ENCODE measurements around the gene CFAP74. TPM values are rescaled to one million over a fixed set of nuclear protein-coding genes. Genes with fewer than 3 reads are reported as not detected.

CFAP74 gene
- total RNA-seq, 1 donor from 2014 or later: not detected

DNA sequence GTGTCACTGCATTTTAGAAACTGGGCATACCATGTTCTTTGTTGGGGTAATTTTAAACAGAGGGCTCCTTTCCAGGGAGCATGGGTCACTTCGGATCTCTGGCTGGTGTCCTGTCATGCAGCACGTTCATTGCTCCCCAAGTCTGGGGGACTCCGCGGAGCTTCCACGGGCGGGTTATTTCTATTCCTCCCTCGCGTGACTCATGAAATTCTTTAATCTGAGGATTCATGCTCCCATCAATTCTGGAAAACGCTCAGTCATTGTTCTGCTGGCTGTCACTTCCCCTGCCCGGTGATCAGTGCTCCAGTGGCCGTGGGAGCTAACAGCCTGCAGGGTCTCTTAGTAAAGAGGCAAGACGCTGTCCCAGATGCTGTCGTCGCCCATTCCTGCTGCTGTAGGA is 28.1 kb downstream of the CFAP74 start:
- TF ChIP-seq, protein P1, sequence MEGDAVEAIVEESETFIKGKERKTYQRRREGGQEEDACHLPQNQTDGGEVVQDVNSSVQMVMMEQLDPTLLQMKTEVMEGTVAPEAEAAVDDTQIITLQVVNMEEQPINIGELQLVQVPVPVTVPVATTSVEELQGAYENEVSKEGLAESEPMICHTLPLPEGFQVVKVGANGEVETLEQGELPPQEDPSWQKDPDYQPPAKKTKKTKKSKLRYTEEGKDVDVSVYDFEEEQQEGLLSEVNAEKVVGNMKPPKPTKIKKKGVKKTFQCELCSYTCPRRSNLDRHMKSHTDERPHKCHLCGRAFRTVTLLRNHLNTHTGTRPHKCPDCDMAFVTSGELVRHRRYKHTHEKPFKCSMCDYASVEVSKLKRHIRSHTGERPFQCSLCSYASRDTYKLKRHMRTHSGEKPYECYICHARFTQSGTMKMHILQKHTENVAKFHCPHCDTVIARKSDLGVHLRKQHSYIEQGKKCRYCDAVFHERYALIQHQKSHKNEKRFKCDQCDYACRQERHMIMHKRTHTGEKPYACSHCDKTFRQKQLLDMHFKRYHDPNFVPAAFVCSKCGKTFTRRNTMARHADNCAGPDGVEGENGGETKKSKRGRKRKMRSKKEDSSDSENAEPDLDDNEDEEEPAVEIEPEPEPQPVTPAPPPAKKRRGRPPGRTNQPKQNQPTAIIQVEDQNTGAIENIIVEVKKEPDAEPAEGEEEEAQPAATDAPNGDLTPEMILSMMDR (IDR thresholded peaks at IDR 0.05): no peak
- Mint-ChIP-seq H3K27ac (no peak overlapping the region), H3K4me3 (no peak overlapping the region), H3K27me3 (peaks cover 9% of the 10 kb centered on the region), H3K4me1 (no peaks in the 10 kb centered on the region), H3K9me3 (no peaks in the 10 kb centered on the region), H3K36me3 (ENCODE audit: low read depth) (no peaks in the 10 kb centered on the region)
- DNase-seq (no peak), ATAC-seq (ENCODE audit: low read depth) (no peak)
- ChIA-PET POLR2A (no interaction called here), CTCF (no interaction called here)
- intact Hi-C loops (cut with micrococcal nuclease): no loop called here

DNA sequence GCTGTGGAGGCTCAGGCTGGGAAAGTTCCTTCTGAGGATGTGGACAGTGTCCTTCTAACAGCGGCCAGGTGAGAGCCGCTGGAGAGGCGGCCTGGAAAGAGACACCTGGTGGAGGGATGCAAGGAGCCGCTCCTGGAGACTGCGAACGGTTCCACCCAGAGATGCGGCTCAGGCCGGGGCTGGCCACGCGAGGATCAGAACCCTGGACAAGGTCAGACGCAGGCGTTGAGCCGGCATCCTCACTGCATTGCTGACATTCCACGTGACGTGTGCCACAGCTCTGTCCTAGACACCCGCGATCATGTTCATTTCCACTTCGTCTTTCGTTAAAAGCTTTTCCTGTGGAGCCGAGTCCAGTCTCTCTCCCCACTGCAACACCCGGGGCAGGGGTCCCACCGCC is 28.8 kb downstream of the CFAP74 start:
- Mint-ChIP-seq H3K9me3 (no peaks in the 10 kb centered on the region), H3K27ac (no peak overlapping the region), H3K4me1 (no peaks in the 10 kb centered on the region), H3K36me3 (ENCODE audit: low read depth) (no peaks in the 10 kb centered on the region), H3K4me3 (no peak overlapping the region), H3K27me3 (peaks cover 9% of the 10 kb centered on the region)
- intact Hi-C loops (cut with micrococcal nuclease): no loop called here
- TF ChIP-seq, protein P1 (IDR thresholded peaks at IDR 0.05): no peak
- no peak for DNase-seq
- ChIA-PET CTCF (no interaction called here), POLR2A (no interaction called here)
- no peak for ATAC-seq (ENCODE audit: low read depth)

DNA sequence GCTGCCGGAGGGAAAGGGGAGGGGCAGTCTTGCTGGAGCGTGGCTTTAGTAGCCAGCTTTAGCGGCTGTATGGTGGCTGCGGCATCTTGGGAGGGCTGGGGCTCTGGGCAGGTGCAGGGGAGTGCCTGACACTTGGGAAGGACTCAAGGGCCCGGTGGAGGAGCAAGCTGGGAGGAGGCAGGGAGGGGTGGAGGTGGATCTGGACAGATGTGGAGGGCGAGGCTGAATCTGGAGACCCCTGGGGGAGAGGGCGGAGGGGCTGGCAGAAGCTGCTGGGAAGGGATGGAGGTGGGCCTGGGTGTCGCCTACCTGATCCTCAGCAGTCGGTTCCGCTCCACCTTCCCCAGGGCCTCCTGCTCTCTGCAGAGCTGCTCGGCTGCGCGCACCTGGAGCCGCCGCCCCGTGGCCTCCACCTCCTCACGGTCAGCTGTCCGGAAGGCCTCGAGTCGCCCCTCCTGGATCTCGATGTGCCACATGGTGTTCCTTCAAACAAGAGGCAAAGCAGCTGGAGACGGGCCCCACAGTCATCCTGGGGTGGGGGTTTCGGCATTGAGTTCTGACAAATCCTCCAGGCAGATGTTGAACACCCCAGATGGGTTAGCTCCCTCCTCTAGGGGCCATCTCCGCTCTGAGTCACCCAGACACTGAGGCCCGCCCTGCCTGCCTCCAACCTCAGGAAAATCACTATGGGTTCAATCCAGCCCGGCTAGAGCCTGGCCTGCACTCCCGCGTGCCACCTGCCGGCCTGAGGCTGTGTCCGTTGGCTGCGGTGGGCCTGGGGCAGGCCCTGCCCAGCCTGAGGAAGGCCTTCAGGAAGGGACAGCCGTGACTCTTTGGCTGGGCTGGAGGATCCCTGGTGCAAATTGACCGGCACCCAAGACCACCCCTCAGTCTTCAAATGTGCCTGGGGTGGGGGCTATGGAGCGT is 29.6 kb downstream of the CFAP74 start:
- Mint-ChIP-seq H3K4me1 (no peaks in the 10 kb centered on the region), H3K9me3 (no peaks in the 10 kb centered on the region), H3K36me3 (ENCODE audit: low read depth) (no peaks in the 10 kb centered on the region), H3K27me3 (peaks cover 9% of the 10 kb centered on the region), H3K4me3 (no peak overlapping the region), H3K27ac (no peak overlapping the region)
- intact Hi-C loops (cut with micrococcal nuclease): no loop called here
- ATAC-seq (ENCODE audit: low read depth) (no peak), DNase-seq (no peak)
- CTCF ChIA-PET: no interaction called here
- TF ChIP-seq, protein P1 (IDR thresholded peaks at IDR 0.05): no peak
- POLR2A ChIA-PET: no interaction called here

DNA sequence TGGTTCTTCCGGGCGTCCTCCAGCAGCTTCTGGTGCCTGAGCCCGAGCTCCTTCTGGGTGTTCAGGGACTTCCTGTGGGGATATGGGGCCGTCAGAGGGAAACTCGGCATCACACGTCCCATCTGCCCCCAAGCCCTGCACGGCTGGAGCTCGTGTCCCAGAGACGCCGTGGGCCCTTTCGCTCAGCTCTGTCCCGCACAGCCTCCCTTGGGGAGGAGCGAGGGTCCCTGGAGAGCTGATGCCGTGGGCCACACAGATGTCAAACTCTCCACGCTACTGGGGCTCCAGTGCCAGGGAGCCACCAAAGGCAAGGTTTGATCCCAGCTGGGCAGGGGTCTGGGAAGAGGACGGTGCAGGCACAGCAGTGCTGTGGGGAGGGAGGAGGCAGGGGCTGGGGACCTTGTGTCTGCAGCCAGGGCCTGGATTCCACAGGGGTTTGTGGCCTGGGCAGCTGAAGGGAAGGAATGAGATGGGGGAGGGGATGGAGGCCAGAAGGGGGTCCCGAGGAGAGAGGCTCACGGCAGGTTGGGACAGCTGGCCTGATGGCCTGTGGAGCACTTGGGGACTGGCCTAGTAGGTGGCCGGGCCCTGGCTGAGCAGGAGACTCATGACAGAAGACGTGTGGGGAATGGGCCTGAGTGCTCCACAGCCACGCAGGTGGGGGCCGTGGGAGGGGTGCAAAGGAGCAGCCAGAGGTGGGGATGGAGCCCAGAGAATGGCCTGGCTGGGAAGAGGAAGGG is 30.4 kb downstream of the CFAP74 start:
- H3K4me3 Mint-ChIP-seq: no peak overlapping the region
- DNase-seq (no peak), ATAC-seq (ENCODE audit: low read depth) (no peak)
- ChIA-PET CTCF (no interaction called here), POLR2A (no interaction called here)
- H3K4me1 Mint-ChIP-seq: no peaks in the 10 kb centered on the region
- TF ChIP-seq, protein P1 (IDR thresholded peaks at IDR 0.05): no peak
- H3K27ac Mint-ChIP-seq: no peak overlapping the region
- peaks cover 9% of the 10 kb centered on the region for H3K27me3 Mint-ChIP-seq
- no peaks in the 10 kb centered on the region for H3K9me3 Mint-ChIP-seq
- H3K36me3 Mint-ChIP-seq (ENCODE audit: low read depth): no peaks in the 10 kb centered on the region
- intact Hi-C loops (cut with micrococcal nuclease): no loop called here

DNA sequence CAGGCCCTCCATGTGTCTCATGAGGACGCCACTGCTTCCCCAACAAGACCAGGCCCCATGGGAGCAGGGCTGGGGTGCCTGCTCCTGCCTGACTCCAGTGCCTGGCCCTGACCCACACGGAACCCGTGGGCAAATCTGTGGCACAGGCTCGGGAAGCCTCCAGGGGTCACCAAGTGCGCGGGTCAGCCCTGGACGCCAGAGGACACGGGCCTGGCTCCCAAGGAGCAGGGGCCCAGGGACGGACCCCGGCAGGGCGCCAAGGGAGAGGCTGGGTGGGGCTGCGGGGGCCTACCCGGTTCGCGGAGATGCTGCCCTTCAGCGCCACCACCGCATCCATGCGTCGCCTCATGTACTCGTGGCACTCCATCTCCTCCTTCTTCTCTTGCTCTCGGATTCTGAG is 31.9 kb downstream of the CFAP74 start:
- Mint-ChIP-seq H3K9me3 (no peaks in the 10 kb centered on the region), H3K4me3 (no peak overlapping the region), H3K27me3 (peaks cover 9% of the 10 kb centered on the region), H3K27ac (no peak overlapping the region), H3K4me1 (no peaks in the 10 kb centered on the region), H3K36me3 (ENCODE audit: low read depth) (no peaks in the 10 kb centered on the region)
- POLR2A ChIA-PET: no interaction called here
- ATAC-seq (ENCODE audit: low read depth) (no peak), DNase-seq (no peak)
- intact Hi-C loops (cut with micrococcal nuclease): no loop called here
- TF ChIP-seq, protein P1 (IDR thresholded peaks at IDR 0.05): no peak
- CTCF ChIA-PET: no interaction called here

All from activated B cell treated with CpG ODN at 0.5 μM for 24 hours (primary cell).